Aorta (tissue), 5 donors: Measurements from ENCODE around the gene LNX1. TPM values are rescaled to one million over a fixed set of nuclear protein-coding genes. Genes with fewer than 3 reads are reported as not detected.
A peak's percentile ranks its signal among the peaks of the same experiment; 100 is the strongest.

Source experiments
- ATAC-seq: fragments of 200-7000 bp; cut with Tn5 transposase; one replicate; pipeline ENCODE4 v1.9.1; 2022; ENCODE audit warnings: moderate library complexity; ENCODE audit not compliant: low FRiP score
- DNase-seq, 2 donors: peaks; one replicate each; pipeline ENCODE4 v3.0.0-alpha.2; 2020
- H3K27ac ChIP-seq, 2 donors: one replicate each; pipeline ENCODE4 v1.5.1; 2013; ENCODE audit warnings: low read length in 2 of 2, mild to moderate bottlenecking in 2 of 2, moderate library complexity in 2 of 2, control low read depth in 1 of 2, inconsistent platforms in 1 of 2, low read depth in 1 of 2
- H3K27me3 ChIP-seq, 2 donors: one replicate each; pipeline ENCODE4 v1.6.1; 2013; ENCODE audit warnings: control low read depth in 1 of 2, low read length in 1 of 2, mild to moderate bottlenecking in 1 of 2, moderate library complexity in 1 of 2; ENCODE audit not compliant: insufficient read depth in 2 of 2, control insufficient read depth in 1 of 2
- H3K36me3 ChIP-seq, 2 donors: one replicate each; pipeline ENCODE4 v1.6.1; 2013; ENCODE audit warnings: control low read depth in 1 of 2, low read length in 1 of 2, mild to moderate bottlenecking in 1 of 2; ENCODE audit not compliant: insufficient read depth in 2 of 2, control insufficient read depth in 1 of 2
- H3K4me1 ChIP-seq, 2 donors: one replicate each; pipeline ENCODE4 v1.6.1; 2013; ENCODE audit warnings: low read length in 2 of 2, control low read depth in 1 of 2, mild to moderate bottlenecking in 1 of 2, moderate library complexity in 1 of 2; ENCODE audit not compliant: insufficient read depth in 2 of 2, control insufficient read depth in 1 of 2
- H3K4me3 ChIP-seq, 2 donors: one replicate each; pipeline ENCODE4 v1.5.1; 2013; ENCODE audit warnings: low read length in 2 of 2, control low read depth in 1 of 2, mild to moderate bottlenecking in 1 of 2
- H3K9me3 ChIP-seq: one replicate; pipeline ENCODE4 v1.6.1; 2013; ENCODE audit warnings: mild to moderate bottlenecking, low read length; ENCODE audit not compliant: control insufficient read depth
- WGBS, 2 donors: extraction: QIAGEN DNeasy Blood & Tissue Kit; methylation state at CpG; one replicate each; pipeline ENCODE4 v1.1.7; 2013; 5-methylcytosine and 5-hydroxymethylcytosine counted together
- intact Hi-C, 2 donors: fragments of 100-400 bp; cut with DNase I; formaldehyde crosslinking; loops; one replicate each; pipeline versions ENCODE4 v1.14.2 to v1.15.0; 2022
- polyA plus RNA-seq, 2 donors: library from polyadenylated mRNA; stranded (reverse); fragments of 200-250 nt; gene quantifications; one replicate each; pipeline ENCODE4 v1.2.3, GENCODE V29; 2013
- total RNA-seq, 2 donors: library from RNA; stranded (reverse); fragmentation: NEBNext Ultra II Directional; extraction: Animal tissue kit (Norgen Biotek cat#: 25700); gene quantifications; one replicate each; pipeline ENCODE4 v1.2.1, GENCODE V29; 2021
- donor health status: healthy with polysubstance abuse.
- donor health status: Bipolar disorder and iron deficiency.
- donor health status: DM: no; HTN: no; CAD: no.
- donor health status: DM: no; HTN: no; CAD: no.
- donor health status: DM: yes; HTN: yes; CAD: no.

LNX1 gene
- total and polyA plus RNA-seq, 4 donors = 3.1 to 11.1 (median 6.1) TPM

DNA sequence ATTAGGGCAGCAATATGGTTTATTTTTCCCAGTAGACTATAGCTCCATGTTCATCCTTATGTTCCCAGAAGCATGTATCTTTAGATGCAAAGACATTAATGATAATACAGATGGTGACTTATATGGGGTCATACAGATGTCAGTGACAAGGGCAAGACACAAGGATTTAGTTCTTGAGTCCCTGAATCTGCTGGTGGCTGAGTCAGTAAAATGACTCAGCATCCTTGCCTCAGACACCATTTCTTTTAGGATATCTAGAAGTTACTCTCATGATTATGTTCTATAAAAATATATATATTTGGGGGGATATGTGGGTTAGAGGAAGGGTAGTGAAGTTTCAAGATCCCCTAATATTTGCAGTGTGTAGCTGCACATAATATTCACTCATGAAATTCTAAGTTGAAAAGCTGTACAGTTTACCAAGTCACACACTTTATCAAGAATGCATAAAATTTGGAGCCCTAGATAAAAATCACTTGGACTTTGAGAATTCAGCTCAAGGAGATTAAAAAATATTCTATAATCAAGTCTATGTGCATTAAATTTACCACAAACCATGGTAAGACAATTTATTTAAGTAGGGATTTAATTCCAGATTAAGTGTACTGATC is 101.9 kb downstream of the LNX1 start:
- Histone ChIP-seq H3K27ac (no peak overlapping the region), H3K9me3 (no peaks in the 10 kb centered on the region), H3K4me3 (no peak overlapping the region), H3K27me3 (no peaks in the 10 kb centered on the region), H3K4me1 (peaks cover 0 to 3% of the 10 kb centered on the region in 2 donors), H3K36me3 (no peaks in the 10 kb centered on the region)
- DNase-seq = no peak
- ATAC-seq = no peak
- intact Hi-C loops = loop anchor here in 1 of 2 donors (10.0 kb wide), 1 partner anchor 735 kb away; the partner anchor contains the start of gene PDGFRA

DNA sequence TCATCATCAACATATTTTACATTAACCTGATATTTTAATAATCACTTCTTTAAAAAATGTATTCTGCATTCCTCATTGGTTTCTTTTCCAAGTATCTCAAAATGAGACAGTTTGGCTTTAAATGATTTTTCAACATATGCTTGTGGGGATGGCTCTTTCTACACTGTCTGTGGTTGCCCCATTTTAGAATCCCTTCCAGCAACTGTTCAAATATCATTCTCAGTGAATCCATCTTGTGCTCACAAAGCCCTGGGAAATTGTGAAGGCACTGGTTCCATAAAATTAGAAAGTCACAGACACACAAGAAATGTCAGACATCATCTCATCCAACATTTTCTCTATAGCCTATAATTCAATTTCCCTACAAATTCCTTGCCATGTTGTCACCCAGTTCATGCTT is 103.5 kb downstream of the LNX1 start:
- Histone ChIP-seq H3K36me3 (no peaks in the 10 kb centered on the region), H3K27me3 (no peaks in the 10 kb centered on the region), H3K27ac (no peak overlapping the region), H3K4me3 (no peak overlapping the region), H3K4me1 (peaks cover 0 to 3% of the 10 kb centered on the region in 2 donors), H3K9me3 (no peaks in the 10 kb centered on the region)
- no peak for ATAC-seq
- no peak for DNase-seq
- intact Hi-C loops = loop anchor here in 1 of 2 donors (10.0 kb wide), 1 partner anchor 737 kb away; the partner anchor contains the start of gene PDGFRA

DNA sequence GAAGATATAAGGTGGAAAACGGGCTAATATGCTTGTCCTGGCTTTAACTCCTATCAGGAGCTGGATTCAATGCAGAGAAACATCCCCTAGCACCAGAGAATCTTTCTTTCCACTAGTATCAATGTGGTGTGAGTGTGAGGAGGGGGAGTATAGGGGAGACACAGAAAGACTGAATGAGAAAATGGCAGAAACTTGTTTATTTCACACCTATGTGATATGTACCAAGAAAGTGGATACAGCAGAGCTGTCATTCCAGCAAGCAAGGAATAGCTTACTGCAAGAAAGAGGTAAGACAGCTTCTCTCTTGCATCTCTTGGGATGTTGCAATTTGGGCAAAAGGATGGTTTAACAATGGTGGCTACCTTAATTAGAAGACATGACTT is 105.6 kb downstream of the LNX1 start:
- intact Hi-C loops = loop anchor here in 1 of 2 donors (10.0 kb wide), 1 partner anchor 739 kb away; the partner anchor contains the start of gene PDGFRA
- Histone ChIP-seq H3K27ac (no peak overlapping the region), H3K4me3 (no peak overlapping the region), H3K9me3 (no peaks in the 10 kb centered on the region), H3K27me3 (no peaks in the 10 kb centered on the region), H3K36me3 (peaks cover 0 to 5% of the 10 kb centered on the region in 2 donors), H3K4me1 (peaks cover 0 to 2% of the 10 kb centered on the region in 2 donors)
- DNase-seq (no peak), ATAC-seq (no peak)
- 26 to 53% methylated on average over 1 of the region's 1 CpG for WGBS, 2 donors

DNA sequence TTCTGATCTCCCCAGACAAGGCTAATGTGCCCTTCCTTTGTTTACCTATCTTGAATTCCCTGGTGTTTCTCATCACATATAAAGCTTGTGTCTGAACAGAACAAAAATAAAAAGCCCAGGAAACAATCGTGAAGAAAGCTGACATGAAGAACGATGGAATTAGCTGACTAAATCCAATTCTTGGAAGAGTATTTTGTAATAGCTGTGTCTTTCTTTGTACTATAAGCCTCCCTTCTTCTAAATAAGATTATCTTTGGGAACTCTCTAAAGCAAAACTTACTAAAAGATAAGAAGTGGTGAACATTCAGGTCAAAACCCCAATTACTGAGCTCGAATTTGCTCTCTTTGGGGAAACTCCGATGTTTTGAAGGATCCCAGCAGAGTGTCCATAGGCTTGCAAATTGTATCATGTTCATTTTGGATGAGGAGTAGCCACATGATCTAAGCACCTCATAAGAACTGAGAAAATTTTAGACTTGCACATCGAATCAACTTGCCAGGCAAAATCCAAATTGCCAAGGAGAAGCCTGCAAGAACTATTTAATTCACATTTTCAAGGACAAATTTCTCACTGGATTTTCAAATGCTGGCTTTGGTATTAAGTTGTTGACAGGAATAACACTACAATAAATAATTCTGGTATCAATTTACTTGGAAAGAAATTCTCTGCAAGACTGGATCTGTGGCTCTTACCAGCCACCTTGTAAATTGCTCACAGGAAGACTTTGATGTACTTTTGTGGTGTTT is 106.2 kb downstream of the LNX1 start:
- H3K4me3 ChIP-seq = no peak overlapping the region
- DNase-seq (no peak), ATAC-seq (peak; percentile 45)
- H3K9me3 ChIP-seq = no peaks in the 10 kb centered on the region
- WGBS, 2 donors = 43 to 53% methylated on average over 5 of the region's 5 CpGs
- H3K27ac ChIP-seq = no peak overlapping the region
- peaks cover 0 to 5% of the 10 kb centered on the region in 2 donors for H3K36me3 ChIP-seq
- H3K4me1 ChIP-seq = no peaks in the 10 kb centered on the region
- intact Hi-C loops = loop anchor here in 1 of 2 donors (10.0 kb wide), 1 partner anchor 740 kb away; the partner anchor contains the start of gene PDGFRA
- H3K27me3 ChIP-seq = no peaks in the 10 kb centered on the region

DNA sequence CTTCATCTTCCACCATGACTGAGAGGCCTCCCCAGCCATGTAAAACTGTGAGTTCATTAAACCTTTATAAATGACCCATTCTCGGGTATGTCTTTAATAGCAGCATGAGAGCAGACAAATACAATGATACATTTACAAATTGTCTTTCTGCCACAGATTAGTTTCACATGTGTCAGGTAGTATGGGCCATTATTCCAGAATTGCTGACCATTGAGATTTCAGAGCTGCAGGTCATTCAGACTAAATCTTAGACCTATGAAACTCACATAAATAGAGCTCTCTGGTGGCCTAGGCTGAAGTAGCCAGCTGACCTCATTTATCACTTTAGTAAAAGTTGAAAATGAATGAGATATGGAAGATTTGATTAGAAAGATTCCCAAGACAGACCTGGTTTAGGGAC is 108.0 kb downstream of the LNX1 start:
- DNase-seq (no peak), ATAC-seq (no peak)
- WGBS, 2 donors = 94 to 98% methylated on average over 1 of the region's 1 CpG
- H3K4me3 ChIP-seq = no peak overlapping the region
- H3K27ac ChIP-seq = no peak overlapping the region
- peaks cover 0 to 5% of the 10 kb centered on the region in 2 donors for H3K36me3 ChIP-seq
- H3K9me3 ChIP-seq = no peaks in the 10 kb centered on the region
- H3K4me1 ChIP-seq = peaks cover 0 to 2% of the 10 kb centered on the region in 2 donors
- intact Hi-C loops = loop anchor here in 1 of 2 donors (10.0 kb wide), 1 partner anchor 742 kb away; the partner anchor contains the start of gene PDGFRA
- H3K27me3 ChIP-seq = no peaks in the 10 kb centered on the region

DNA sequence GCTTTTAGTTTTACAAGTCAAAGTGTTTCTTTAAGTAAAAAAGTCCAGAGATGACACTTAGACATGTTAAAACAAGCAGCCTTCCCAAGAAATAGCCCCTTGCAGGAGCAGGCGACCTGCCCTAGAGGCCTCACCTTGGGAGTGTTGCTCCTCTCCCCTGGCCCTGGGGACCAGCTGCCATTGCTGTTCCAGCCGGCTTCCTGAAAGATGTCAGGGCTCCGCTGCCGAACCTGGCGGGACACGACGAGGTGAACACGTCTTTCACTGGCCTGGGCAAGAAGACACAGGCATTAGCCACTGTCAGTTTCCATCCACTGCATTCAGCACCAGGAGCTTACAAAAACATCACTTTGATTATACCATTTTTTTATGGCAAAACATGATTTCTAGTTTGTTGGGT is 109.7 kb downstream of the LNX1 start:
- 93 to 94% methylated on average over 8 of the region's 8 CpGs for WGBS, 2 donors
- H3K27me3 ChIP-seq = no peaks in the 10 kb centered on the region
- DNase-seq (no peak), ATAC-seq (no peak)
- peaks cover 0 to 2% of the 10 kb centered on the region in 2 donors for H3K4me1 ChIP-seq
- no peaks in the 10 kb centered on the region for H3K9me3 ChIP-seq
- intact Hi-C loops = loop anchor here in 1 of 2 donors (10.0 kb wide), 1 partner anchor 743 kb away; the partner anchor contains the start of gene PDGFRA
- H3K36me3 ChIP-seq = peaks cover 0 to 5% of the 10 kb centered on the region in 2 donors
- H3K4me3 ChIP-seq = no peak overlapping the region
- H3K27ac ChIP-seq = no peak overlapping the region

DNA sequence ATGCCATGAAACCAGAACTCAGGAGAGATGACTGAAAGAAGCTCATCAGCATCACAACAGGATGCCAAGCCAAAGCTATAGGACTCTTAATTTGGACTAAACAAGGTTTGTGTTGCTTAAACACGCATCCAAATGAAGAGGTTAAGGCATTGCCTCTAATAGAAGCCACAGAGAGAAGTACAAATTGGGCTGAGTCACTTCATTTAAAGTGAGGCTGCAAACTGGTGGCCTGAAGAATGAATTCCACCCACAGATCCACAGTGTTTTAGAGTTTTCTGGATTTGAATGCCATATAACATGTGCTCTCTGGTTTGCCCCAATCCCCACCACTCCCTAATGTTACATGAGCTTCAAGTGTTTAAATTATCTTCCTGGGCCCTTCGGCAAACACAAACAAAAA is 110.4 kb downstream of the LNX1 start:
- no peak for ATAC-seq
- Histone ChIP-seq H3K36me3 (peaks cover 0 to 5% of the 10 kb centered on the region in 2 donors), H3K27ac (no peak overlapping the region), H3K27me3 (no peaks in the 10 kb centered on the region), H3K4me3 (no peak overlapping the region), H3K9me3 (no peaks in the 10 kb centered on the region), H3K4me1 (peaks cover 0 to 2% of the 10 kb centered on the region in 2 donors)
- intact Hi-C loops = loop anchor here in 1 of 2 donors (10.0 kb wide), 1 partner anchor 744 kb away; the partner anchor contains the start of gene PDGFRA
- no peak for DNase-seq
- 95 to 96% methylated on average over 2 of the region's 2 CpGs for WGBS, 2 donors

DNA sequence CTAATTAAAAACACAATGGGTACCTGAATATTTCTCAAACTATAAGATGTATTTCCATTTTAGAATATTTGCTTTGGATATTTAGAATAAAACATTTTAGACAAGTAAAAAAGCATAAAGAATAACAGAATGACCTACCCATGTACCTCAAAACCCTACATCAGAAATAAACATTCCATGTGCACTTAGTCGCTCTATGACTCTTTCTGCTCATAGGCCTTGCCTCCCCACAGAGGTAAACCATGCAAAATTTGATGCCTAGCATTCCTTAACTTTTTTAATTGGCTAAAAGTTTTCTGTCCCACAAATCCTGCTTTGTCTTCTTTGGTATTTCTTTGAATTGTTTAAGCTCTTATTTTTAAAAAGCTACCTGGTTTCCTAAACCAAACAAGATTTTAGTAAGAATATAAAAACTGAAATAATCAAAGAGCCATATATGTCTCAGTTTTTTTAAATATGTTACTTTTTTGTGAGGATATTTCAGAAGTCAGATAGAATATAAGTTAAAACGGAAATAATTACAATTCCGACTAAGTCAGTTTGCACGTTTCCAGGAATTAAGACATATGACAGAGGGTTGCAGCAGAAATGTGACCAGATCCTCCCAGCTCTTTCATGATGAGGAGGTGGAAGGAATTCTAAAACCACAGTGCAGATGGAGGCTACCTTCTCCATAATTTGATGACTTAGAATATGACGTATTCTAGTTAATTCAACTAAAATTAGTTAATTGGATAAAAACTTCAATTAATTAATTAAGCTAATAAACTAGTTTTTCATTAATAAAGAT is 111.4 kb downstream of the LNX1 start:
- Histone ChIP-seq H3K36me3 (peaks cover 0 to 5% of the 10 kb centered on the region in 2 donors), H3K27ac (no peak overlapping the region), H3K9me3 (no peaks in the 10 kb centered on the region), H3K4me3 (no peak overlapping the region), H3K27me3 (no peaks in the 10 kb centered on the region), H3K4me1 (peaks cover 0 to 2% of the 10 kb centered on the region in 2 donors)
- ATAC-seq = no peak
- intact Hi-C loops = loop anchor here in 1 of 2 donors (10.0 kb wide), 1 partner anchor 745 kb away; the partner anchor contains the start of gene PDGFRA
- 95 to 96% methylated on average over 5 of the region's 5 CpGs for WGBS, 2 donors
- DNase-seq = no peak
